Measurements from ENCODE around the gene PACRG.

Gene PACRG

GRCh38 chr6:163080228-163080627 is 352.5 kb downstream of the PACRG start:
- DNase-seq (ENCODE audit: low spot score) = no peak
- FAIRE-seq = no peak

GRCh38 chr6:163083141-163083540 is 355.4 kb downstream of the PACRG start:
- FAIRE-seq = no peak

GRCh38 chr6:163085426-163085825 is 357.7 kb downstream of the PACRG start:
- FAIRE-seq (no peak), DNase-seq (ENCODE audit: low spot score) (no peak)

More at GRCh38 chr6:163083141-163083540, 355.4 kb downstream of the PACRG start:
- no peak for DNase-seq (ENCODE audit: low spot score)

- FAIRE-seq (no peak), DNase-seq (ENCODE audit: low spot score) (no peak)
Measured at GRCh38 chr6:163085861-163086623, 358.3 kb downstream of the PACRG start.

GRCh38 chr6:163086624-163086920 is 358.8 kb downstream of the PACRG start:
- no peak for FAIRE-seq
- DNase-seq (ENCODE audit: low spot score) = no peak

- DNase-seq (ENCODE audit: low spot score) (no peak), FAIRE-seq (no peak)
Measured at GRCh38 chr6:163087981-163088380, 360.2 kb downstream of the PACRG start.

GRCh38 chr6:163092876-163093275 is 365.1 kb downstream of the PACRG start:
- FAIRE-seq (no peak), DNase-seq (ENCODE audit: low spot score) (no peak)

- no peak for DNase-seq (ENCODE audit: low spot score)
- no peak for FAIRE-seq
Measured at GRCh38 chr6:163094881-163095280, 367.1 kb downstream of the PACRG start.

- no peak for DNase-seq (ENCODE audit: low spot score)
- no peak for FAIRE-seq
Measured at GRCh38 chr6:163095401-163095800, 367.6 kb downstream of the PACRG start.

GRCh38 chr6:163098827-163099479 is 371.2 kb downstream of the PACRG start:
- no peak for DNase-seq (ENCODE audit: low spot score)
- no peak for FAIRE-seq

- FAIRE-seq (no peak), DNase-seq (ENCODE audit: low spot score) (no peak)
Measured at GRCh38 chr6:163099621-163100171, 371.9 kb downstream of the PACRG start.

- FAIRE-seq (no peak), DNase-seq (ENCODE audit: low spot score) (no peak)
Measured at GRCh38 chr6:163100259-163100658, 372.5 kb downstream of the PACRG start.

- DNase-seq (ENCODE audit: low spot score) (no peak), FAIRE-seq (no peak)
Measured at GRCh38 chr6:163113358-163113962, 385.7 kb downstream of the PACRG start.

- FAIRE-seq = no peak
- DNase-seq (ENCODE audit: low spot score) = no peak
Measured at GRCh38 chr6:163118941-163119340, 391.2 kb downstream of the PACRG start.

- DNase-seq (ENCODE audit: low spot score) = no peak
- no peak for FAIRE-seq
Measured at GRCh38 chr6:163120223-163120622, 392.4 kb downstream of the PACRG start.

- DNase-seq (ENCODE audit: low spot score) (no peak), FAIRE-seq (no peak)
Measured at GRCh38 chr6:163121270-163121669, 393.5 kb downstream of the PACRG start.

GRCh38 chr6:163122365-163122764 is 394.6 kb downstream of the PACRG start:
- no peak for DNase-seq (ENCODE audit: low spot score)
- no peak for FAIRE-seq

- no peak for DNase-seq (ENCODE audit: low spot score)
- no peak for FAIRE-seq
Measured at GRCh38 chr6:163123098-163123497, 395.3 kb downstream of the PACRG start.

- no peak for FAIRE-seq
Measured at GRCh38 chr6:163126741-163127140, 399.0 kb downstream of the PACRG start.

GRCh38 chr6:163127587-163127986 is 399.8 kb downstream of the PACRG start:
- FAIRE-seq (no peak), DNase-seq (ENCODE audit: low spot score) (no peak)

More at GRCh38 chr6:163126741-163127140, 399.0 kb downstream of the PACRG start:
- no peak for DNase-seq (ENCODE audit: low spot score)

GRCh38 chr6:163128324-163128723 is 400.6 kb downstream of the PACRG start:
- FAIRE-seq = no peak
- no peak for DNase-seq (ENCODE audit: low spot score)

GRCh38 chr6:163132050-163132750 is 404.4 kb downstream of the PACRG start:
- FAIRE-seq (no peak), DNase-seq (ENCODE audit: low spot score) (no peak)

Measured in urothelium cell line (cell line).